Midbrain (tissue), 1 donor: Measurements from ENCODE around the gene RHO.
"Not testable (repeated sequence)": the region's sequence is repeated elsewhere in the genome, so short reads cannot be mapped to it uniquely, and the experiment has no call there.

ENCODE experiments used
- DNase-seq: peaks from one replicate; lab custom pipeline; 2025; lab: John Stamatoyannopoulos, UW

Gene RHO

GRCh38 chr3:129528589-129529100, at the start of gene RHO:
RHO (plus strand) TSS chr3:129528639; CDS start chr3:129528734, 95 bp downstream.
- no peak for DNase-seq

GRCh38 chr3:129481225-129481765, 47.1 kb upstream of the RHO start:
- not testable (repeated sequence) for DNase-seq

DNA sequence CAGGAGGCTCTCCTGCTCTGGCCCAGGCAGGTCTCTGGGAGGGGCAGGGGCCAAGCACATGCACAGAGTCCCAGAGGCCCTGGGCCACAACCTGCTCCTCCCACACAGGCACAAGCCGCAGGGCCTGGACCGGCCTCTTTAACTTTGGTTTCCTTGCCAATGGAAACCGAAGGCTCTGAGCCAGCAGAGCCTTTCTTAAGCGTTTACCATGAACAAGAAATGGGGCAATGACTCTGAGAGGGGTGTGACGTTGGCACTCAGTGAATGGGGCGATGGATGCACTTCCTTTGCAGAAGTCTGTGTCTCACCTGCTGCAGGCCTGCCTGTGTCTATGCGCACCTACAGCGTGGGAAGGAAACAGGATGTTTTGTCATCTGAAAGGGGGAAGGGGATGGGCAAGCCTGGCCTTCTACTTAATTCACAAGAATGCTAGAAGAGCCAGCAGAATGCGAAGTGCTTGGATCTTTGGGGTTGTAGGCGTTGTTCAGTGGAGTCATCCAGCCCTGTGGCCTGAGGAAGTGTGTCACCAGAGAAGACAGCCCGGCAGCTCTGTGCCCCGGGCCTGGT, 46.6 kb upstream of the RHO start:
- DNase-seq, result peak; percentile 24

- no peak for DNase-seq
Observed at GRCh38 chr3:129482721-129483120, 45.7 kb upstream of the RHO start.

DNA sequence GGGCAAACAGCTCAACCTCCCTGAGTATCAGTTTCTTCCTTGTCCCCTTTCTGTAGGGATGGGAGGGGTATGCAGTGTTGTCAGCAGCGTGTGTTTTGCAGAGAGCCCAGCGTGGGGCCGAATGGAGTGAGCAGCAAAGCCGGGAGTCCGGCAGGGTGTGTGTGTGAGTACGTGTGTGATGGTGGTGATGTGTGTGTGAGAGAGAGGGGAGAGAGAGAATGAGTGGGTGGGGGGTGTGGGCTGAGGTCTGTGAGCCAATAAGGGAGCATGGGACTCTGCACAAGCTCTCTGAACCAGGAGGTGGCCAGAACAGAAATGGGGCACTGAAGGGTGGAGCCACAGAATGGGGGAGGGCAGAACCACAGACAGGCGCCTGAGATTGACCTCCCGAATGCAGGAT, 44.6 kb upstream of the RHO start:
- DNase-seq, result no peak

GRCh38 chr3:129485146-129485545, 43.3 kb upstream of the RHO start:
- not testable (repeated sequence) for DNase-seq

DNA sequence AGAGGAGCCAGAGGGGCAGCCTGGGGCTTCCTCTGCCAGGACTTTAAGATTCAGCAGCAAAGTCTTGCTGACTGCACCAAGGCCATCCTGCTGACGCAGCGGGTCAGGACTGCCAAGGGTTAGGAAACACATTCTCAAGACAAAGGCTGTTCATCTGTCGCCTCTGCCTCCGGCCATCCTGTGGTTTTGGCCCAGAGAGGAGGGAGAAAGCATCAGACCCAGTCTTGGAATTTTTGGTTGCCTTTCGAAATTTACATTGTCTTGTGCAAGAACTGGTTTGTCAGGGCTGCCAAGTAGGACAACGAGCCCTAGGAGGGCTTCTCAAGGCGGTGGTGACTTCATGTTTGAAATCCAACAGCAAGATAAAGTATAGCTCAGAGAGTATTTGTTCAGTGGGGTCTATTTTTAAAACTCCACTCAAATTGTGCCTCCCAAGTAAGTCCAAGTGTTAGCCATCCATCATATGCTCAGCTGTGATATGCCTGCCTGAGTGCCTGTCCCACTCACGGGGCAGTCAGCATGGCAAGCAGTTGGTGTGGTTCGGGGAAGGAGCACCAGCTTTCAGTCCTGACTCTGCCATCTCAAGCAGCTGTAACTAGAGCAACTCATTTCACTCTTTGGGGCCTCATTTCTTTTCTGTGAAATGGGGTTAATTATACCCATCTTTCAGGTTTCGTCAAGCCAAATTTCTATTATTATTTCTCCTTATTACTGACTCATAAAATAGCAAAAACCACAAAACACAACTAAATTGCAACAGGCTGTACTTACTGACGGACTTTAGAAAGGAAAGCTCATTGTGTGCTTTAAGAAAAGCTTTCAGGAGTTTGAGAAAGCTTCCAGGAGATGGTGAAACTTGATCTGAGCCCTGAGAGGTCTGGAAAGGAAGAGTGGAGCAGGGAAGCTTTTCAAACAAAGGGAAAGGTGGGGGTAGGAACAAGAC, 42.4 kb upstream of the RHO start:
- DNase-seq, result peak; percentile 61

DNA sequence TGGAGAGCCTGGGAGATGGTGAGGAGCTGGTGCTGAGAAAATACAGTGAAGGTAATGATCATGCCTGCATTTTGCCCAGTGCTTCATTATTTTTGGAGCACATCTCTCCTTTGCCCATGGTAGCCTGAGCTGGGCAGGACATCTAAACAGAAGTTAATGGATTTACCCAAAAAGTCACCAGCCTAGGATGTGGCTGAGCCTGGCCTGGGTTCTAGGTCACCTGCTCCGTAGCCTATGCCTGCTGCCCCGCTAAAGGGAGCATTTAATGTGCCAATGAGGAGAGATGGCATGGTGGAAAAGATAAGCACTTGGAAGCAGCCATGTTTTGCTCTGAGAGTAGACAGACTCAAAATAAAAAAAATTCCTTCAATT, 41.8 kb upstream of the RHO start:
- no peak for DNase-seq

GRCh38 chr3:129487183-129487867, 41.1 kb upstream of the RHO start:
- no peak for DNase-seq

- DNase-seq, result not testable (repeated sequence)
Observed at GRCh38 chr3:129487868-129488335, 40.5 kb upstream of the RHO start.

DNA sequence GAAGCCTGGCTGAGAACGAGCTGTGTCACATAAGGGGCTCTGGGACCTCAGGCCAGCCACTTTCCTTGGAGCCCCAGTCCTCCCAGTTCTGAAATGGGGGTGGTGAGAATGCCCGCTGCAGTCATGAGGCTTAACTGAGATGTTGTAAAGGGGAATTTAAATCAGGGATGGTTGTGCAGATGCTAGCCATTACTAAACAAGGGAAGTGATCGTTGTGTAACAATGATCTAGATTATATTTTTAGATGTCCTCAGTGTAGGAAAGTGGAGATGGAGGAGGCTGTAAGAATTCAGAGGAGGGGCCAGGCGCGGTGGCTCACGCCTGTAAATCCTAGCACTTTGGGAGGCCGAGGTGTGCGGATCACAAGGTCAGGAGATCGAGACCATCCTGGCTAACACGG, 39.2 kb upstream of the RHO start:
- not testable (repeated sequence) for DNase-seq

- peak; percentile 90 for DNase-seq
Observed at GRCh38 chr3:129490273-129490675, 38.2 kb upstream of the RHO start.

DNA sequence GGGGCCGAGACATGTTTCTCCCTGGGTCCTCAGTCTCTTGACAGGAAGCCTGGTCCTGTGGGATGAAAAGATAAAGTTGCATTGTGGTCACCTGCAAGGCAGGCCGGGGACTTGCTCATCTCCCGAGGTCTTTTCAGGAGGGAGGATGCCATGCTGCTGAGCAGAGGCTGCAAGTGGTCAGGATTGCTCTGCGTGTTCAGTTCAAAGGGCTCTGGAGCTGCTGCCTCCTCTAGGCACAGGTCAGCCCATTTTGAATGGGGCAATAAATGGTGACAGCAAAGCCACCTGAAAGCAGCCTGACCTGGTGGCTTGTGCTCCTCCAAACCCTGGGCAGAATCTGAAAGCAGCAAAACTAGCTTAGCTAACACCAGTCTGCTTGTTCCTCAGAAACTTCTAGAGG, 37.4 kb upstream of the RHO start:
- not testable (repeated sequence) for DNase-seq

DNA sequence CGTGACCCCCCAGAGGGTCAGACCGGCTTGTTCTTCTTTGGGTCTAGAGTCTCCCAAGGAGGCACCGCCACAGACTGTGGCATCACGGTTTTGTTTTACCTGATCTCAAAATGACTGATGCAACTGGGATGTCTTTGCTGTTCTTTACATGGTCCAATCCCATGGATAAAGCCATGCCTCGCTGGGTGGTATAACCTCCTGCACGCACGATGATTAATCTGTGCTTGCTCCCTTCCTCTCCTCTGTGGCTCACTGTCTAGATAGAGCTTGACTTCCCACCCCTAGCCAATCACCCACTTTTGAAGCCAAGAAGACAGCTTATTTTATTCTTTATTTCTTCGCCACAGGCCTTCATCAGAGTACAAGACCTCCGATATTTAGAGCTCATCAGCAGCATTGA, 36.6 kb upstream of the RHO start:
- no peak for DNase-seq

GRCh38 chr3:129492691-129493090, 35.7 kb upstream of the RHO start:
- no peak for DNase-seq

GRCh38 chr3:129493206-129493605, 35.2 kb upstream of the RHO start:
- DNase-seq, result no peak

- DNase-seq, result not testable (repeated sequence)
Observed at GRCh38 chr3:129494499-129494898, 33.9 kb upstream of the RHO start.

GRCh38 chr3:129495006-129495639, 33.3 kb upstream of the RHO start:
- not testable (repeated sequence) for DNase-seq

GRCh38 chr3:129497876-129498275, 30.6 kb upstream of the RHO start:
- DNase-seq, result not testable (repeated sequence)

DNA sequence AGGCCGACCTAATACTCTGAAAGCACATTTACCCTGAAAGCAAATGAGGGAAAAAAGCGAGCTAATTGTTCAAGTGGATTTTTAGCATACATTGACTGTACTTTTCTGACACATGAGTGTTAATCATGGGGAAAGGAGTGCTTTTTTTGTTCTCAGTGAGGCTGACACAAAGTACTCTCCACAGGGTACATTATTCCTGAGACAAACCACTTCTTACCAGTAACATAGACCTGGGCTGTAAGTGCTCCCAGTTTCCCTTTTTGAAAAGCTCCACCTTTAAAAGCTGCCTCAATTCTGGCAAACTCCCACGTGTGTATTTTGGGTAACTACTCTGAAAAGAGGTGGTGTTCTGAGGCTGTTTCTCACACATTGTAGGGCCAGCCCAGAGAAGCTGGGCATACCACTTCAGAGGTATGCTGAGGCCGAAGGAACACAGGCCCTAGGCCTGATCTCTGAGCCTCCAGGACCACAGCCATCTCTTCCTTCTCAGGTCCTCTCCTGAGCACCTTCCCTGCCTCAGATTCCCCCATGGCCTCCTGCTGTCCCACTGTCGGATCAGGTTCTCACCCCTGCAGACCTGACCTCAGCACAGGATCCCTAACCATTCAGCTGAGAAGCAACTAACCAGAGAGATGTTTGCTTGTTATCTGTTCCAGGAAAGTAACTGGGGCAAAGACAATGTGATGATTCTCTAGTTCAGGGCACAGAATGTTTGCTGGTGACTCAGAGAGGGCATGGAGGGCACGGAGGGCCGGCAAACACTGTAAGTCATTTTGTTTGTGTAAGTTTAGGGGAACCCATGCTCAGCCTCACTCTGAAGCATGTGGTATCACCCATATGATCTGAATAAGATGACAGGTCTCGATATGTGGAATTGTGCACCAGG, 29.6 kb upstream of the RHO start:
- DNase-seq, result not testable (repeated sequence)
